Measurements from ENCODE around the gene SGMS1.
"Not testable (repeated sequence)": the region's sequence is repeated elsewhere in the genome, so short reads cannot be mapped to it uniquely, and the experiment has no call there.

Gene SGMS1

DNA sequence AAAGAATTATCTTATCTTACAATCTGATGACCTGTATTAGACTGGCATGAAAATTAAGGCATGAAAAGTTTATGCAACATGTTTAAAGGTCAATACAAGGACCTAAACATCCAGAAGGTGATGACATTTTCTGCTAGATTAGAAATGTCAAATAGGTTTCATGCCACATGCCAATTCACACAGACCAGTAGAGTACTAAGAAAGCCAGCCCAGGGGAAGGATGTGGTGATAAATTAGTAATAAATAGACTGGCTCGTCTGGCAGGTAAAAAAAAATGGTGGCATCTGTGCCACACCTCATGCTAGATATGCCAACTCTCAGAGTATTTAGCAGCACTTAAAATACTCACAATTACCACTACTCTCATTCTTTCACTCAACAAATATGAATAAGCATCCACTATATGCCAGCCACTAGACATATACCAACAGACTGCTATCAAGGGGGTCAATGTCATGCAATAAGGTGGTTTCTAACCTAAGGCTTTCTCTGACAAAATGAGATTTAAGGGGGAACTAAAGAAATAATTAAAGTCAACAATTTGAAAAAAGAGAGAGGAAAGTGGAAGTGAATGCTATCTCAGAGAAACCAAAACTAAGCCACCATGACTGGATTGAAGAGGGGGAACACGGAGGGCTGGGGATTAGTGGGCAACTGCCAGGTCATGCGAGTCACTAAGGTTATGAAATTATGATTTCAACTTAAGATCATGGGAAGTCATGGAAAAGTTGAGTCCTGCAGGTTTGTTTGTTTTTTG is 83.5 kb downstream of the SGMS1 start:
- peak; percentile 26 for DNase-seq (ENCODE audit: extremely low read depth, insufficient read length)
- Histone ChIP-seq H3K4me3 (replicated peaks; ENCODE audit: low read depth, low read length) (peak overlapping the region; percentile 48), H3K36me3 (ENCODE audit: control insufficient read depth, insufficient read depth, low read length) (no peaks in the 10 kb centered on the region), H3K27me3 (replicated peaks; ENCODE audit: control insufficient read depth, insufficient read depth, low read length) (no peaks in the 10 kb centered on the region)
- TF ChIP-seq CTCF (IDR thresholded peaks at IDR 0.05; ENCODE audit: insufficient read depth, low read length, poor library complexity, severe bottlenecking) = no peak

GRCh38 chr10:50538555-50539398 is 85.0 kb downstream of the SGMS1 start:
- Histone ChIP-seq H3K4me3 (replicated peaks; ENCODE audit: low read depth, low read length) (no peak overlapping the region), H3K27me3 (replicated peaks; ENCODE audit: control insufficient read depth, insufficient read depth, low read length) (no peaks in the 10 kb centered on the region), H3K36me3 (ENCODE audit: control insufficient read depth, insufficient read depth, low read length) (no peaks in the 10 kb centered on the region)
- DNase-seq (ENCODE audit: extremely low read depth, insufficient read length) = peak; percentile 28
- TF ChIP-seq CTCF (IDR thresholded peaks at IDR 0.05; ENCODE audit: insufficient read depth, low read length, poor library complexity, severe bottlenecking) = no peak

- Histone ChIP-seq H3K36me3 (ENCODE audit: control insufficient read depth, insufficient read depth, low read length) (no peaks in the 10 kb centered on the region), H3K4me3 (replicated peaks; ENCODE audit: low read depth, low read length) (no peak overlapping the region), H3K27me3 (replicated peaks; ENCODE audit: control insufficient read depth, insufficient read depth, low read length) (no peaks in the 10 kb centered on the region)
- TF ChIP-seq CTCF (IDR thresholded peaks at IDR 0.05; ENCODE audit: insufficient read depth, low read length, poor library complexity, severe bottlenecking) = no peak
- DNase-seq (ENCODE audit: extremely low read depth, insufficient read length) = no peak
Measured at GRCh38 chr10:50536617-50537240, 87.0 kb downstream of the SGMS1 start.

- DNase-seq (ENCODE audit: extremely low read depth, insufficient read length); H3K36me3 ChIP-seq (ENCODE audit: control insufficient read depth, insufficient read depth, low read length); H3K27me3 ChIP-seq (replicated peaks; ENCODE audit: control insufficient read depth, insufficient read depth, low read length); H3K4me3 ChIP-seq (replicated peaks; ENCODE audit: low read depth, low read length): not testable (repeated sequence)
Measured at GRCh38 chr10:50534748-50535376, 88.9 kb downstream of the SGMS1 start.

- no peak overlapping the region for H3K4me3 ChIP-seq (replicated peaks; ENCODE audit: low read depth, low read length)
- H3K27me3 ChIP-seq (replicated peaks; ENCODE audit: control insufficient read depth, insufficient read depth, low read length) = no peaks in the 10 kb centered on the region
- no peak for DNase-seq (ENCODE audit: extremely low read depth, insufficient read length)
- no peaks in the 10 kb centered on the region for H3K36me3 ChIP-seq (ENCODE audit: control insufficient read depth, insufficient read depth, low read length)
- no peak for TF ChIP-seq CTCF (IDR thresholded peaks at IDR 0.05; ENCODE audit: insufficient read depth, low read length, poor library complexity, severe bottlenecking)
Measured at GRCh38 chr10:50533296-50533695, 90.5 kb downstream of the SGMS1 start.

All from GM06990 (cell line).